ENCODE results near the gene ZAR1L.

The ZAR1L gene

DNA sequence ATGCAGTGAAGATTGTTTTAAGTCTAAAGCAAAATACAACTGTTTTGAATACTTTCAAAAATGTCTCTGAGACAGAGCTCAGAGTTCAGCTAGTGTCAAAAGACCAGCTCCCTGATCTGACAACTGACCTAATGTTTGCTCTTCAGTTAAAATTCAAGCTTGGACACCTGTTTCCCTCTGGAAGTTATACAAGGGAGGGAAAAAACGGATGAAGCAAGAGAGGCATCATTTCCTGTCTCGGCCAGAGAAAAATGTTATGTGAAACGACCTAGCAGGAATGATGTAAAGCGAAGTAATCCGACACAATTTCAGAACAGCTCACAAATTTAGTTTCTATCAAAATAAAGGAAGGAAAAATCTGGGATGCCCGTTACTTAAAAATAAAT lies 59.4 kb downstream of the ZAR1L start:
- DNase-seq, result no peak
- no peak for TF ChIP-seq POLR2A (IDR thresholded peaks at IDR 0.05; ENCODE audit: low read length)
- no peak for TF ChIP-seq GATA1 (IDR thresholded peaks at IDR 0.05; ENCODE audit: low read depth, low read length)

DNA sequence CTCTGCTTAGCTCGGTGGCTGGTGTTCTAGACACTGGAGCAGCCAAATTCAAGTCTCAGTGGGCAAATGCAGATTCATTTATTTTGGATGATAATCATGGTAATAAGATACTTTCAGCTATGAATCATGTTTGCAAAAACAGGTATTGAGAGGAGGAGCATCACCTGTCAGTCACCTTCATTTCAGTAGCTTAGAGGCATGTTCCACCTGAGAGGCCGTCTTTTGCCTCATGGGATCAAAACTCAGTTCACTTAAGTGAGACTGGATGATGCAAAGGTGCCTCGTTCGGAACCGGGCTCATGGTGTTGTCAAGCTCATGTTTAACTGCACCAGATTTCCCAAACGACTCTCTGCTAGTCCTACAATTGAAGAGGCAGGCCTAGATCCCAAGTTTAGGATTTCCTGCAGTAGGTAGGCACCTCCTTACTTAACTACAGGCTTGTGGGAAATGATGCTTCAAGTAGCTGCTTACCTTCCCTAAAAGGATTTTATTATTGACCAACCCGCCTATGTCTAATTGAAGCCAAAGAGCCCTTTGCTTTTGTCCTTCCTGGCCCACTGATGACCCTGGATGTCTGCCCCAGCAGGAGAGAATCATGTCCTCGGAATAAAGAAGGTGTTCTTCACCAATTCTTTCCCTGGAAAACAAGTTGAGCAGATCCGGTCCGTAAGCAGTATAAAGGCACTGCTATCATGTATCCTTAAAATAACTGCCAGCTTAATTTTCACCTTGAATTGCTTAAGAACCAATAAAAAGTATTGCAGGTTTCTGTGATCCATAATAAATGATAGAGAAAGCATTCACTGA lies 60.0 kb downstream of the ZAR1L start:
- DNase-seq, result no peak
- TF ChIP-seq POLR2A (IDR thresholded peaks at IDR 0.05; ENCODE audit: low read length), result no peak
- TF ChIP-seq GATA1 (IDR thresholded peaks at IDR 0.05; ENCODE audit: low read depth, low read length), result no peak

DNA sequence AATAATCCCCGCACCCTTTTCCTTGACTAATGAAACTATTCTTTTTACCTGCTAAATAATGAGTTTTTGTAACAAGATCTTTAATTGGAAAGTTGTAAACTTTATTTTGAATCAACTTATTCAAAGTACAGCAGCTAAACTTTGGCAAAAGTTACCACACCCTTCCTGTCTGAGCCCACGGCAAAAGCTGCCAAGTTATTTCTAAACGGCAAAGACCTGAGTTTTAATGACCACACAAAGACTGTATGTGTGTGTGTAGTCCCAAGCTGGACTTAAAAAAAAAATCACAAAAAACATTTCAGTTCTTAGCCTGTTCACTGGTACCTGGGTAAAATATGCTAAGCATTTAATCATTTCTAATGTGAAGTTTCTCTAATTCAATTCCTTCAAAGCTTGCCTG lies 60.7 kb downstream of the ZAR1L start:
- no peak for DNase-seq
- no peak for TF ChIP-seq GATA1 (IDR thresholded peaks at IDR 0.05; ENCODE audit: low read depth, low read length)
- TF ChIP-seq POLR2A (IDR thresholded peaks at IDR 0.05; ENCODE audit: low read length), result no peak

DNA sequence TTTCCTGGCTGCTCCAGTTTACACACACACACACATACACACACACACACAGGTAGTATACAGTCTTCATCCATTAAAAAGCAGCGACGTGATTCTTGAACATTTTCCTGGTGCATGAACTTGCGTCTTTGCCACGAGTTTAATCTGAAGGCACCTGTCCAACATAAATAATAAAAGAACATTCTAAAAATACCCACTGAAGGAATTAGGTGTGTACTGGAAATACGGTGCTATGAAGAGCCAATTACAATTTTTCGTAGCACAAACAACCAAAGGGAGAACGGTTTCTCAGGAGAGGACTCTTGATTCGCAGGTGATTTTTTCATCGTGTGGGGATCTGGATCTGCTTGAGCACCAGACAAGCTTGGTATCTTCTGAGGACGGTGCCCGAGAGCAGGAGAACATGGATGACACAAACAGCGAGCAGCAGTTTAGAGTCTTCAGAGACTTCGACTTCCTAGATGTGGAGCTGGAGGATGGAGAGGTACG lies 61.2 kb downstream of the ZAR1L start:
- TF ChIP-seq GATA1 (IDR thresholded peaks at IDR 0.05; ENCODE audit: low read depth, low read length) (no peak), POLR2A (IDR thresholded peaks at IDR 0.05; ENCODE audit: low read length) (no peak)

More for the DNA sequence above, 61.2 kb downstream of the ZAR1L start:
- no peak for DNase-seq
